Measurements from ENCODE around the gene PFKFB1.

- TF ChIP-seq CTCF (IDR thresholded peaks at IDR 0.05) (no peak), POLR2A (IDR thresholded peaks at IDR 0.05) (no peak)
Observed at GRCh38 chrX:54950730-54951375, 43.1 kb downstream of the PFKFB1 start.
